ENCODE measurements around the gene KRT76. TPM values are rescaled to one million over a fixed set of nuclear protein-coding genes. Genes with fewer than 3 reads are reported as not detected.

KRT76 gene
- total RNA-seq, 3 donors from 2014 or later: not detected

GRCh38 chr12:52807544-52808470 is 30.7 kb upstream of the KRT76 start:
- no peak overlapping the region for H3K4me3 Mint-ChIP-seq
- H3K36me3 Mint-ChIP-seq (ENCODE audit: insufficient read depth): no peaks in the 10 kb centered on the region
- H3K27me3 Mint-ChIP-seq (ENCODE audit: low read depth): peaks cover 2% of the 10 kb centered on the region
- ATAC-seq: no peak
- no peaks in the 10 kb centered on the region for H3K4me1 Mint-ChIP-seq (ENCODE audit: low read depth)
- DNase-seq: no peak
- H3K9me3 Mint-ChIP-seq: no peaks in the 10 kb centered on the region

GRCh38 chr12:52806821-52807543 is 29.8 kb upstream of the KRT76 start:
- Mint-ChIP-seq H3K36me3 (ENCODE audit: insufficient read depth) (no peaks in the 10 kb centered on the region), H3K4me1 (ENCODE audit: low read depth) (no peaks in the 10 kb centered on the region), H3K9me3 (no peaks in the 10 kb centered on the region), H3K27me3 (ENCODE audit: low read depth) (peaks cover 2% of the 10 kb centered on the region), H3K4me3 (no peak overlapping the region)
- DNase-seq (no peak), ATAC-seq (no peak)

- DNase-seq: no peak
- Mint-ChIP-seq H3K4me3 (no peak overlapping the region), H3K4me1 (ENCODE audit: low read depth) (no peaks in the 10 kb centered on the region), H3K27me3 (ENCODE audit: low read depth) (peaks cover 2% of the 10 kb centered on the region), H3K36me3 (ENCODE audit: insufficient read depth) (no peaks in the 10 kb centered on the region), H3K9me3 (no peaks in the 10 kb centered on the region)
- no peak for ATAC-seq
Observed at GRCh38 chr12:52806169-52806811, 29.1 kb upstream of the KRT76 start.

- Mint-ChIP-seq H3K27me3 (ENCODE audit: low read depth) (peaks cover 2% of the 10 kb centered on the region), H3K4me3 (no peak overlapping the region), H3K4me1 (ENCODE audit: low read depth) (no peaks in the 10 kb centered on the region), H3K9me3 (no peaks in the 10 kb centered on the region), H3K36me3 (ENCODE audit: insufficient read depth) (no peaks in the 10 kb centered on the region)
- DNase-seq (no peak), ATAC-seq (no peak)
Observed at GRCh38 chr12:52805739-52806138, 28.6 kb upstream of the KRT76 start.

GRCh38 chr12:52805000-52805399 is 27.9 kb upstream of the KRT76 start:
- Mint-ChIP-seq H3K9me3 (no peaks in the 10 kb centered on the region), H3K36me3 (ENCODE audit: insufficient read depth) (no peaks in the 10 kb centered on the region)
- DNase-seq: no peak

GRCh38 chr12:52802442-52802841 is 25.3 kb upstream of the KRT76 start:
- no peaks in the 10 kb centered on the region for H3K4me1 Mint-ChIP-seq (ENCODE audit: low read depth)
- H3K4me3 Mint-ChIP-seq: no peak overlapping the region
- no peaks in the 10 kb centered on the region for H3K36me3 Mint-ChIP-seq (ENCODE audit: insufficient read depth)
- DNase-seq (no peak), ATAC-seq (no peak)
- peaks cover 2% of the 10 kb centered on the region for H3K27me3 Mint-ChIP-seq (ENCODE audit: low read depth)
- H3K9me3 Mint-ChIP-seq: no peaks in the 10 kb centered on the region

More at GRCh38 chr12:52805000-52805399, 27.9 kb upstream of the KRT76 start:
- no peak for ATAC-seq
- Mint-ChIP-seq H3K4me3 (no peak overlapping the region), H3K27me3 (ENCODE audit: low read depth) (peaks cover 2% of the 10 kb centered on the region), H3K4me1 (ENCODE audit: low read depth) (no peaks in the 10 kb centered on the region)

GRCh38 chr12:52801773-52802172 is 24.6 kb upstream of the KRT76 start:
- H3K4me3 Mint-ChIP-seq: no peak overlapping the region
- peaks cover 2% of the 10 kb centered on the region for H3K27me3 Mint-ChIP-seq (ENCODE audit: low read depth)
- ATAC-seq: no peak
- H3K9me3 Mint-ChIP-seq: no peaks in the 10 kb centered on the region
- H3K4me1 Mint-ChIP-seq (ENCODE audit: low read depth): no peaks in the 10 kb centered on the region
- no peak for DNase-seq
- no peaks in the 10 kb centered on the region for H3K36me3 Mint-ChIP-seq (ENCODE audit: insufficient read depth)

GRCh38 chr12:52800259-52800917 is 23.2 kb upstream of the KRT76 start:
- Mint-ChIP-seq H3K4me1 (ENCODE audit: low read depth) (no peaks in the 10 kb centered on the region), H3K36me3 (ENCODE audit: insufficient read depth) (no peaks in the 10 kb centered on the region), H3K9me3 (no peaks in the 10 kb centered on the region), H3K27me3 (ENCODE audit: low read depth) (no peaks in the 10 kb centered on the region), H3K4me3 (no peak overlapping the region)
- no peak for ATAC-seq
- no peak for DNase-seq

- Mint-ChIP-seq H3K27me3 (ENCODE audit: low read depth) (no peaks in the 10 kb centered on the region), H3K36me3 (ENCODE audit: insufficient read depth) (no peaks in the 10 kb centered on the region), H3K9me3 (no peaks in the 10 kb centered on the region), H3K4me3 (no peak overlapping the region), H3K4me1 (ENCODE audit: low read depth) (no peaks in the 10 kb centered on the region)
- DNase-seq: no peak
- ATAC-seq: no peak
Observed at GRCh38 chr12:52799505-52800211, 22.5 kb upstream of the KRT76 start.

- Mint-ChIP-seq H3K27me3 (ENCODE audit: low read depth) (no peaks in the 10 kb centered on the region), H3K4me3 (no peak overlapping the region), H3K9me3 (no peaks in the 10 kb centered on the region), H3K4me1 (ENCODE audit: low read depth) (no peaks in the 10 kb centered on the region), H3K36me3 (ENCODE audit: insufficient read depth) (no peaks in the 10 kb centered on the region)
- DNase-seq (no peak), ATAC-seq (no peak)
Observed at GRCh38 chr12:52798671-52799504, 21.7 kb upstream of the KRT76 start.

- ATAC-seq (no peak), DNase-seq (no peak)
- Mint-ChIP-seq H3K9me3 (no peaks in the 10 kb centered on the region), H3K4me1 (ENCODE audit: low read depth) (no peaks in the 10 kb centered on the region), H3K27me3 (ENCODE audit: low read depth) (no peaks in the 10 kb centered on the region), H3K36me3 (ENCODE audit: insufficient read depth) (no peaks in the 10 kb centered on the region), H3K4me3 (no peak overlapping the region)
Observed at GRCh38 chr12:52798003-52798670, 21.0 kb upstream of the KRT76 start.

GRCh38 chr12:52797529-52797894 is 20.4 kb upstream of the KRT76 start:
- no peak for DNase-seq
- Mint-ChIP-seq H3K4me3 (no peak overlapping the region), H3K9me3 (no peaks in the 10 kb centered on the region), H3K4me1 (ENCODE audit: low read depth) (no peaks in the 10 kb centered on the region), H3K36me3 (ENCODE audit: insufficient read depth) (no peaks in the 10 kb centered on the region), H3K27me3 (ENCODE audit: low read depth) (no peaks in the 10 kb centered on the region)
- no peak for ATAC-seq
